HUDEP-2 (cell line): ENCODE results near the gene UBE2J2.

Experiments used
- DNase-seq, 76 experiments: peaks; one replicate each; lab custom pipeline; 2025; ENCODE audit not compliant: unreplicated experiment in 76 of 76; lab: John Stamatoyannopoulos, UW

The UBE2J2 gene

GRCh38 chr1:1216770-1217620 is 56.7 kb downstream of the UBE2J2 start:
- DNase-seq, result no peak

DNA sequence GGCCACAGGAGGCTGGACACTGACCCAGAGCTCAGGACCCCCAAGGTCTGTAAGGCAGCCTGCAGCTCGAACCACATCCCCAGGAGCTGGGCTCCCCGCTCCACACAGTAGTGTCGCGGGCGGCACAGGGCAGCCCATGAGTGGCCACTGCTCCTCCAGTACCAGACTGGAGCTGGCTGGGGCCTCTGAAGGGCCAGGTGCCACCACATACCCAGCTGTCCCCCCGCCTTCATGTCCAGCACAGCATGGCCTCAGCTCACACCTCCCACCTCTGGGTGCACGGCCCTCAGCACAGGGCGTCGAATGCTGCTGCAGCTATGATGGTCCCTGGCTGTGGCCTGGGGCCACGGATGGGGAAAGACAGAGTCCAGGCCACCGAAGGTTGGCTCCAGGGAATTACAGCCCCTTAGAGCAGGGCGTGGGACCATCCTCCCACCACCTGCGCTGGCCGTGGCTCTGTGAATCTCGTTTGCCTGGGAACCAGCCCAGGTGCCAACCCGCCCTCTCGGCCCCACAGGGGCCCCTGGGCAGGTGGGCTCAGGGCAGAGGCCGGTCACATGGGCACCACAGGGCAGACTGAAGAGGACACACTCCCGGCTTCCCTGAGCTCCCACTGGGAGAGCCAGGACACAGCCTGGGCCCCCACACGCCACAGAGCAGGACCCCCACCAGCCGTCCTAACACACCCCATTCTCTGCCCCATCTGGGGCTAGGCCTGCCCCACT is 57.6 kb downstream of the UBE2J2 start:
- no peak for DNase-seq

GRCh38 chr1:1215080-1215676 is 58.5 kb downstream of the UBE2J2 start:
- no peak for DNase-seq

GRCh38 chr1:1213345-1214265 is 60.0 kb downstream of the UBE2J2 start, which contains the start of gene TNFRSF4:
TSS of gene TNFRSF4 (minus strand) at chr1:1214153. CDS start at chr1:1214127, 26 bp downstream.
- no peak for DNase-seq

DNA sequence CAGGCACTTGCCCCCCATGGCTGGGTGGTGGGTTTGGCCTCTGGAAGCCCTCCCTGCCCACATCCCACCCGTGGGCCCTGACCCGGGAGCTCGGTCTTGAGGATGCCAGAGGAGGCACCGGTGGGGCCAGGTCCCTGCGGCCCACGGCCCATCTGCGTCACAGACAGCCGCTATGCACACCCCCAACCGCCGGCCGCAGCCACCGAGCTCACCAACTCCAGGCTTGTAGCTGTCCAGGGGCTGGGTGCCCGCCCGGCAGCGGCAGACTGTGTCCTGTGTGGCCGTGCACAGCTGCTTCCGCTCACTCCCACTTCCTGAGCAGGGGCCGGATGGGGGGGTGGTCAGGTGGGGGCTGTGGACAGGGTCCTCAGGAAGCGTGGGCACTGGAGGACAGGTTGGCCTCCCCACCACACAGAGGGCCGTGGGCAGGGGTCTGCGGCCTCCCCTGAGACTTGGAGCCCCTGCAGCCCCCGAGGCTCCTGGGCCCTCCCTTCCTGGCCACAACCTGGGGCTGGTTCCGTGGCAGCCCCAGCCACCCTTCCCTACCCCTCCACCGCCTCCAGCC is 60.8 kb downstream of the UBE2J2 start:
- DNase-seq, result no peak

DNA sequence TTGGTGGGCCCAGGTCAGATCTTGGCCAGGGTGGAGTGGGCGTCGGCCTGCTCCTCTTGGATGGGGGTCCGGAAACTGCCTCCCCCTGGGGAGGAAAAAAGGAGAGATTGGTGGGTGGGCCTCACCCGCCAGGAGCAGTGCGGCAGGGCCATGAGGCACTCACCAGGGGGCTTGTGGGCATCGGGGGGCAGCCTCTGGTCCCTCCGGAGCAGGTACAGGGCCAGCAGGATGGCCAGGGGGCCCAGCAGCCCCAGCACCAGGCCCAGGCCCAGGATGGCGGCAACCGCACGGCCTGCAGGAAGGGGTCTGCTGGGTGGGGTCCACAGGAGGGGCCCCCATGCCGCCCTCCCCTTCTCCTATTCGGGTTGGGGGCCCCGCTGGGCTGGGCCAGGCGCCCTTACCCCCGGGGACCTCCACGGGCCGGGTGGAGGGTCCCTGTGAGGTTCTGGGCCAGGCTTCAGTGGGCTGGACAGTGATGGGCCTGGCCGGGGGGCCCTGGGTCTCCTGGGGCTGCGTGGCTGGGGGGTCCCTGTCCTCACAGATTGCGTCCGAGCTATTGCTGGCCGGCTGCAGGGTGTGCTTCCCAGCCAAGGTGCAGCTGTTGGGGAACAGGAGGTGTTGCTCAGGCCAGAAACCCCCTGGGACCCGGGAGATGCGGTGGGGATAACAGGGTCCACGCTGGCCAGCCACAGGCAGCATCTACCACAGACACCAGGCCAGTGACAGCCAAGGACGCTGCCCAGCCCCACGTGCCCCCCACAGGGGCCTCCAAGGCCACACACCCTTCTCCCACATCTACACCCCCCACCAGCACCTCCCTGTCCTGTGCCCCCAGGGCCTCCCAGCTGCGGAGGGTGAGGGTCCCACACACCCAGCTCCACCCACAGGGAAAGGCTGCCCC is 61.9 kb downstream of the UBE2J2 start:
- DNase-seq, result no peak

GRCh38 chr1:1210726-1211540 is 62.7 kb downstream of the UBE2J2 start:
- no peak for DNase-seq

GRCh38 chr1:1208713-1209433 is 64.8 kb downstream of the UBE2J2 start:
- DNase-seq, result peak in 15 of 76 experiments; percentile 3 to 64 (median 16)

GRCh38 chr1:1207571-1207892 is 66.1 kb downstream of the UBE2J2 start:
- DNase-seq, result no peak

DNA sequence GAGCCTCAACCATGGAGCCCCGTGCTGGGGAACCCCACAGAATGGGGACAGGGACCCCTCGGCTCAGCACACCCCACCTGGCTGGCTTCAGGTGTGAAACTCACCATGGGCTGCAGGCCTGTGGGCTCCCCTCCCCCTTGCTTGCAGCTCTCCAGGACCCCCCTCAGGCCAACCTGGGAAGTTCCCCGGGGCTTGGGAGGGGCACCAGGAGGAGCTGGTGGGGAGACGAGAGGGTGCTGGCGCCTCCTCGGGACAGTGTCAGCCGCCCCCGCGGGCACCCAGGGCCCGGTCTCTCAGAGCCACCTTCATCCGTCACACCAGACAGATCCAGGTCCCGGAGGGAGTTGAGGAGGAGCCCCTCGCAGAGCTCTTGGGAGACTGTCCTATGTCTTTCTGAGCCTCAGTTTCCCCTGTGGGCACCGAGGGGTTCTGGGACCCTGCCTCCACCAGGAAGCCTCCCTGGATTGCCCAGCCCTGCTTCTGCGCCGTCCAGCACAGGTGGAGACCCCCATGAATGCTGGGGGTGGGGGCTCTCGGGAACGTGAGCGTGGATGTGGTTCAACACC is 66.6 kb downstream of the UBE2J2 start:
- no peak for DNase-seq

DNA sequence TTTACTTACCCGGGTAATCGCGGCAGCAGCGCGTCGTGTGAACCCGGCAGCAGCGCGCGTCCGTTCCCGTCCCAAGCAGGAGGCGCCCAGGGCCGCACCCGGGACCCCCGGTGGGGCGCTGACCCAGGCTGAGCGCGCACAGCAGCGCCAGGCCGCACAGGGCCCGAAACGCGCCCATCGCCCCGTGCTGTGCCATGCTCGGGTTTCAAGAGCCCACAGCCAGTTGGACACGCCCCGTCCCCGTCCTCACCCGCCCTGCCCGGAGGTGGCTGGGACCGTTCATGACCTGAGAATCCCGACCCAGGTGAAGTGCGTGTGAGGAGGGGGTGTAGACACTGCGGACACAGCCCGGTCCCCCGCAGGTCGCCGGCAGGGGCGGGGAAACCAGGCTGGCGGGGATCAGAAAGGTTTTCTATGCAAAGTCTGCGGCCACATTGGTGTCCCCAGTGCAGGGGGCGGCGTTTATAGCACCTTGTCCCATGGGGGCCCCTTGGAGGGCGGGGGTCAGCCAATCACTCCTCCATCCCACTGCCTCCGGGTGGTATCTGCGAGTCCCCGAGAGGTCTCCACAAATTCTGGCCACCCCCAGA is 67.2 kb downstream of the UBE2J2 start, which contains the start of gene TNFRSF18:
Gene TNFRSF18 (minus strand): TSS at position 217 of the 590 bp plus-strand sequence. CDS start 21 bp downstream, at position 196.
- DNase-seq, result no peak

DNA sequence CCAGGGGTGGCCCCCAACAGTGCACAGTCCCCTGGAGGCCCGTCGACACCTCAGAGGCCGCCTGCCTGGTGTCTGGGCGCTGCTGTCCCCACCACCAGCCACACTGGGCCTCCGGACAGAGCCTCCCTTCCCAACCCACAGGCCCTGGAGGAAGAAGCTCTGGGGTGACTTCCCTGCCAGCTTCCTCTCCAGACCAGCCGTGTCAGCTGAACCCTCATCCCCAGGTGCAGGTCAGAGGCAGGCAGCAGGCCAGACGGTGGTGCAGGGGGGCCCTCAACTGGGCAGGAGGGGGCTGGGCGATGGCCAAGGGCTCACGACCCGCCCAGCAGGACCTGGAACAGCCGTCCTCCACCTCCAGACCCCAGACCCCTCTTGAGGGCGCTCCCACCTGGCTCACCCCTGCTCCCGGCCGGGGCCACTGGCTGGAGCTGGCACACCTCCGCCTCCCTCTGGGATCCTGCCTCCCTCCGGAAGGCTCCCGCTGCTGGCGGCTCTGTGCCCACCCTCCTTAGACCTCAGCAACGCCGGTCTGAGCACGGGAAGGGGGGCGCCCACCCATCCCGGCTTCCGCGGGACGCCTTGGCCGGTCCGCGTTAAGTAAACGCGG is 67.8 kb downstream of the UBE2J2 start:
- DNase-seq, result no peak

- DNase-seq, result no peak
Observed at GRCh38 chr1:1204998-1205768, 68.5 kb downstream of the UBE2J2 start.

GRCh38 chr1:1204425-1204920 is 69.2 kb downstream of the UBE2J2 start:
- no peak for DNase-seq
